Neural cell (in vitro differentiated cells): ENCODE results near the gene CMKLR1. TPM values are rescaled to one million over a fixed set of nuclear protein-coding genes. Genes with fewer than 3 reads are reported as not detected.
A peak's percentile ranks its signal among the peaks of the same experiment; 100 is the strongest.

Source experiments
- H2AFZ ChIP-seq: fragments of 200-600, 300-800 bp; sonication (generic), shearing (Covaris generic); 2 replicates; pipeline ENCODE4 v1.6.0; 2014; ENCODE audit warnings: low read depth, mild to moderate bottlenecking, antibody characterized with exemption, low read length, moderate library complexity
- H3F3A ChIP-seq: fragments of 200-600 bp; shearing (Covaris generic); 2 replicates; pipeline ENCODE4 v1.6.1; 2016; ENCODE audit warnings: mild to moderate bottlenecking, moderate library complexity, mixed read lengths, antibody characterized with exemption, low read length; ENCODE audit not compliant: insufficient read depth, poor library complexity, severe bottlenecking
- H3K27ac ChIP-seq: fragments of 200-600, 300-800 bp; sonication (generic), shearing (Covaris generic); 2 replicates; pipeline ENCODE4 v1.5.1; 2014; ENCODE audit warnings: mild to moderate bottlenecking, low read length, moderate library complexity
- H3K27me3 ChIP-seq: fragments of 300-800, 200-600 bp; sonication (generic), shearing (Covaris generic); 2 replicates; pipeline ENCODE4 v1.6.0; 2014; ENCODE audit warnings: mild to moderate bottlenecking, low read depth, low read length, moderate library complexity; ENCODE audit not compliant: insufficient read depth
- H3K36me3 ChIP-seq: fragments of 300-800, 200-600 bp; sonication (generic), shearing (Covaris generic); 2 replicates; pipeline ENCODE4 v1.5.1; 2014; ENCODE audit warnings: mild to moderate bottlenecking, antibody characterized with exemption, low read length, moderate library complexity; ENCODE audit not compliant: insufficient read depth
- H3K4me2 ChIP-seq: fragments of 300-800, 200-600 bp; sonication (generic), shearing (Covaris generic); 2 replicates; pipeline ENCODE4 v1.6.0; 2014; ENCODE audit warnings: mild to moderate bottlenecking, low read length
- H3K4me3 ChIP-seq: fragments of 300-800, 200-600 bp; sonication (generic), shearing (Covaris generic); 2 replicates; pipeline ENCODE4 v1.5.1; 2014; ENCODE audit warnings: mild to moderate bottlenecking, low read length, moderate library complexity
- H3K79me2 ChIP-seq: fragments of 200-600 bp; shearing (Covaris generic); replicated peaks from 2 replicates; pipeline ENCODE4 v1.6.0; 2014; ENCODE audit warnings: mild to moderate bottlenecking, low read length, moderate library complexity; ENCODE audit not compliant: insufficient read depth
- H3K9ac ChIP-seq: fragments of 300-800, 200-600 bp; sonication (generic), shearing (Covaris generic); 2 replicates; pipeline ENCODE4 v1.6.1; 2016; ENCODE audit warnings: mild to moderate bottlenecking, low read length, mixed read lengths
- H3K9me2 ChIP-seq: fragments of 200-600 bp; shearing (Covaris generic); 2 replicates; pipeline ENCODE4 v1.6.1; 2016; ENCODE audit warnings: mild to moderate bottlenecking, low read length, mixed read lengths; ENCODE audit not compliant: insufficient read depth
- H3K9me3 ChIP-seq: fragments of 200-600, 300-800 bp; sonication (generic), shearing (Covaris generic); 2 replicates; pipeline ENCODE4 v1.6.1; 2016; ENCODE audit warnings: mild to moderate bottlenecking, mixed run types, low read length, moderate library complexity, mixed read lengths
- H4K20me1 ChIP-seq: fragments of 200-600 bp; shearing (Covaris generic); 2 replicates; pipeline ENCODE4 v1.6.1; 2016; ENCODE audit warnings: mild to moderate bottlenecking, mixed run types; ENCODE audit not compliant: insufficient read depth
- EP300 ChIP-seq: fragments of 450-650 bp; conservative IDR thresholded peaks from 2 replicates; pipeline ENCODE4 v1.6.1; 2014; ENCODE audit warnings: antibody characterized with exemption, mild to moderate bottlenecking, moderate library complexity; ENCODE audit not compliant: poor library complexity, severe bottlenecking
- MXI1 ChIP-seq: fragments of 450-650 bp; conservative IDR thresholded peaks from 2 replicates; pipeline ENCODE4 v1.6.1; 2014; ENCODE audit warnings: antibody characterized with exemption, mild to moderate bottlenecking; ENCODE audit not compliant: poor library complexity, severe bottlenecking
- POLR2AphosphoS5 ChIP-seq: IDR thresholded peaks from 2 replicates; pipeline ENCODE4 v1.6.1; 2012
- RAD21 ChIP-seq: fragments of 450-650 bp; conservative IDR thresholded peaks from 2 replicates; pipeline ENCODE4 v1.6.1; 2014; ENCODE audit warnings: antibody characterized with exemption, mild to moderate bottlenecking, moderate library complexity
- TAF1 ChIP-seq: IDR thresholded peaks from 2 replicates; pipeline ENCODE4 v1.6.1; 2012; ENCODE audit warnings: low read depth
- polyA plus RNA-seq: library from polyadenylated mRNA; depleted of rRNA; stranded (reverse); fragments of >200 nt; gene quantifications from 2 replicates; pipeline ENCODE4 v1.2.3, GENCODE V29; 2014
- TF ChIP-seq, protein P1 (sequence below): IDR thresholded peaks from 2 replicates; pipeline ENCODE4 v1.6.1; 2012; ENCODE audit warnings: borderline replicate concordance
- TF ChIP-seq, protein P2 (sequence below): fragments of 450-650 bp; IDR thresholded peaks from 2 replicates; pipeline ENCODE4 v1.5.1; 2014; ENCODE audit warnings: antibody characterized with exemption, mild to moderate bottlenecking, moderate library complexity; ENCODE audit not compliant: poor library complexity, severe bottlenecking

The CMKLR1 gene
- polyA plus RNA-seq, 1 donor from 2014 or later, result 0.06 TPM

DNA sequence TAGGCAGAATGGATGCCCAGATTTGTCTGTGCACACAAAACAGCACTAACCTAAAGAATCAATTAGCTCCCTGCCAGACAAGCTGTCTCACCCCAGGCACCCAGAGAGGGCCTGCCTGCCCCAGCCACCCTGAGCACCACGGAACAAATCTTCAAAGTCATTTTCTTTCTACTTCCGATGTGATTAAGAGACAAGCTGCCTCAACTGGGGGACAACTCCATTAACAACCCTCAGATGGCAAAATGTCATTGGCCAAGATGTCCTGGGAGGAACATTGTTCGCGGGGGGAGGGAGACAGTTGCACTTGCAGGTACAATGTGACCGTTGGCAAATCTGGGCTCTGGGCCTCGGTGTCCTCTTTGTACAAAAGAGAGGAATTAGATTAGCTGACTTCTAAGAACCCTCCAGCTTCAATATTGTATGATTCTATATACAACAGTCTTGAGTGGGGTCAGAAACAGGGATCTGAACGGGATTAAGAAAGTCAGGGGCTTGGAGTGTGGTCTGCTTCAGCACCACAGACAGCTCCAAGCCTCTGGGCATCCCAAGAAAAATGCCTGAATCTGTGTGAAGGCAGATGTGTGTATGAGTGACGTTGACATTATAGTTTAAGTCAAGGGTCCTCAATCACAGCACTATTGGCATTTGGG is 42.8 kb upstream of the CMKLR1 start:
- no peaks in the 10 kb centered on the region for H3K79me2 ChIP-seq
- TF ChIP-seq, protein P1, sequence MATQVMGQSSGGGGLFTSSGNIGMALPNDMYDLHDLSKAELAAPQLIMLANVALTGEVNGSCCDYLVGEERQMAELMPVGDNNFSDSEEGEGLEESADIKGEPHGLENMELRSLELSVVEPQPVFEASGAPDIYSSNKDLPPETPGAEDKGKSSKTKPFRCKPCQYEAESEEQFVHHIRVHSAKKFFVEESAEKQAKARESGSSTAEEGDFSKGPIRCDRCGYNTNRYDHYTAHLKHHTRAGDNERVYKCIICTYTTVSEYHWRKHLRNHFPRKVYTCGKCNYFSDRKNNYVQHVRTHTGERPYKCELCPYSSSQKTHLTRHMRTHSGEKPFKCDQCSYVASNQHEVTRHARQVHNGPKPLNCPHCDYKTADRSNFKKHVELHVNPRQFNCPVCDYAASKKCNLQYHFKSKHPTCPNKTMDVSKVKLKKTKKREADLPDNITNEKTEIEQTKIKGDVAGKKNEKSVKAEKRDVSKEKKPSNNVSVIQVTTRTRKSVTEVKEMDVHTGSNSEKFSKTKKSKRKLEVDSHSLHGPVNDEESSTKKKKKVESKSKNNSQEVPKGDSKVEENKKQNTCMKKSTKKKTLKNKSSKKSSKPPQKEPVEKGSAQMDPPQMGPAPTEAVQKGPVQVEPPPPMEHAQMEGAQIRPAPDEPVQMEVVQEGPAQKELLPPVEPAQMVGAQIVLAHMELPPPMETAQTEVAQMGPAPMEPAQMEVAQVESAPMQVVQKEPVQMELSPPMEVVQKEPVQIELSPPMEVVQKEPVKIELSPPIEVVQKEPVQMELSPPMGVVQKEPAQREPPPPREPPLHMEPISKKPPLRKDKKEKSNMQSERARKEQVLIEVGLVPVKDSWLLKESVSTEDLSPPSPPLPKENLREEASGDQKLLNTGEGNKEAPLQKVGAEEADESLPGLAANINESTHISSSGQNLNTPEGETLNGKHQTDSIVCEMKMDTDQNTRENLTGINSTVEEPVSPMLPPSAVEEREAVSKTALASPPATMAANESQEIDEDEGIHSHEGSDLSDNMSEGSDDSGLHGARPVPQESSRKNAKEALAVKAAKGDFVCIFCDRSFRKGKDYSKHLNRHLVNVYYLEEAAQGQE, result peak; percentile 39
- TF ChIP-seq, protein P2, sequence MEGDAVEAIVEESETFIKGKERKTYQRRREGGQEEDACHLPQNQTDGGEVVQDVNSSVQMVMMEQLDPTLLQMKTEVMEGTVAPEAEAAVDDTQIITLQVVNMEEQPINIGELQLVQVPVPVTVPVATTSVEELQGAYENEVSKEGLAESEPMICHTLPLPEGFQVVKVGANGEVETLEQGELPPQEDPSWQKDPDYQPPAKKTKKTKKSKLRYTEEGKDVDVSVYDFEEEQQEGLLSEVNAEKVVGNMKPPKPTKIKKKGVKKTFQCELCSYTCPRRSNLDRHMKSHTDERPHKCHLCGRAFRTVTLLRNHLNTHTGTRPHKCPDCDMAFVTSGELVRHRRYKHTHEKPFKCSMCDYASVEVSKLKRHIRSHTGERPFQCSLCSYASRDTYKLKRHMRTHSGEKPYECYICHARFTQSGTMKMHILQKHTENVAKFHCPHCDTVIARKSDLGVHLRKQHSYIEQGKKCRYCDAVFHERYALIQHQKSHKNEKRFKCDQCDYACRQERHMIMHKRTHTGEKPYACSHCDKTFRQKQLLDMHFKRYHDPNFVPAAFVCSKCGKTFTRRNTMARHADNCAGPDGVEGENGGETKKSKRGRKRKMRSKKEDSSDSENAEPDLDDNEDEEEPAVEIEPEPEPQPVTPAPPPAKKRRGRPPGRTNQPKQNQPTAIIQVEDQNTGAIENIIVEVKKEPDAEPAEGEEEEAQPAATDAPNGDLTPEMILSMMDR, result no peak
- H3K9me2 ChIP-seq, result no peaks in the 10 kb centered on the region
- no peaks in the 10 kb centered on the region for H3F3A ChIP-seq
- no peak overlapping the region for H3K4me2 ChIP-seq
- no peak overlapping the region for H3K27ac ChIP-seq
- no peaks in the 10 kb centered on the region for H4K20me1 ChIP-seq
- no peaks in the 10 kb centered on the region for H3K9me3 ChIP-seq
- H3K4me3 ChIP-seq, result no peak overlapping the region
- H3K36me3 ChIP-seq, result no peaks in the 10 kb centered on the region
- H3K9ac ChIP-seq, result no peak overlapping the region
- H2AFZ ChIP-seq, result no peak overlapping the region
- no peaks in the 10 kb centered on the region for H3K27me3 ChIP-seq

DNA sequence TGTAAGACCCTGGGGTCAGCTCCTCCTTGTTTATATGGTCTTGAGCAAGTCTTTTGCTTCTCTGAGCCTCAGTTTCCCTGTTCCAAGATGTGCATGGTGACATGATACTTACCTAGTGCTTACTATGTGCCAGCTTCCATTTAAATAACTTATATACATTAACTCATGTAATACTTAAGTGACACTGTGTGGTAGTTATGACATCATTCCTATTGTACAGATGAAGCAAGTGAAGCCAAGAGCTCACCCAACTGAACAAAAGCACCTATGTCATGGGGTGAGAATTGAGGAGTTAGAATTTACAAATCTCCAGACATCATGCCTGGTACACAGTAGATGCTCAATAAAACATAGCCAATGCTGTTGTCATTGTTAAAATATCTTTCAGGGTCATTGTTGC is 41.3 kb upstream of the CMKLR1 start:
- H3K27me3 ChIP-seq, result no peaks in the 10 kb centered on the region
- H3K9me2 ChIP-seq, result no peaks in the 10 kb centered on the region
- no peaks in the 10 kb centered on the region for H3K79me2 ChIP-seq
- H4K20me1 ChIP-seq, result no peaks in the 10 kb centered on the region
- no peak overlapping the region for H3K9ac ChIP-seq
- H3K4me3 ChIP-seq, result no peak overlapping the region
- H3K27ac ChIP-seq, result no peak overlapping the region
- H3K9me3 ChIP-seq, result peaks cover 4% of the 10 kb centered on the region
- no peak overlapping the region for H2AFZ ChIP-seq
- no peak overlapping the region for H3K4me2 ChIP-seq
- H3F3A ChIP-seq, result no peaks in the 10 kb centered on the region
- TF ChIP-seq EP300, result no peak
- TF ChIP-seq, protein P1, result no peak
- no peak for TF ChIP-seq TAF1
- no peak for TF ChIP-seq RAD21
- TF ChIP-seq POLR2AphosphoS5, result no peak
- TF ChIP-seq MXI1, result no peak
- no peaks in the 10 kb centered on the region for H3K36me3 ChIP-seq
